Natural killer cell (primary cell): ENCODE results near the gene TSKU. TPM values are rescaled to one million over a fixed set of nuclear protein-coding genes. Genes with fewer than 3 reads are reported as not detected.

Source experiments
- ATAC-seq, 3 donors: fragments of 150-1000 bp in 2 of 3; fragments of 200-7000 bp in 1 of 3; cut with Tn5 transposase; 1 replicate in 1 of 3; 2 replicates in 2 of 3; pipeline ENCODE4 v1.10.0; 2021; ENCODE audit warnings: mild to moderate bottlenecking in 2 of 3, moderate library complexity in 2 of 3
- DNase-seq, 2 donors: peaks; one replicate each; pipeline versions ENCODE4 v3.0.0 to v3.0.0-alpha.2; 2013 to 2021; ENCODE audit warnings: mixed read lengths in 1 of 2
- H3K27ac ChIP-seq: one replicate; pipeline ENCODE4 v1.5.1; 2013; ENCODE audit warnings: mild to moderate bottlenecking, low read length
- H3K27me3 ChIP-seq: one replicate; pipeline ENCODE4 v1.6.1; 2013; ENCODE audit warnings: low read length; ENCODE audit not compliant: control insufficient read depth, insufficient read depth
- H3K36me3 ChIP-seq: one replicate; pipeline ENCODE4 v1.6.1; 2013; ENCODE audit warnings: low read length; ENCODE audit not compliant: control insufficient read depth, insufficient read depth
- H3K4me1 ChIP-seq: one replicate; pipeline ENCODE4 v1.6.1; 2013; ENCODE audit warnings: low read length; ENCODE audit not compliant: control insufficient read depth, insufficient read depth
- H3K4me3 ChIP-seq: one replicate; pipeline ENCODE4 v1.5.1; 2013; ENCODE audit warnings: low read length
- H3K9me3 ChIP-seq: one replicate; pipeline ENCODE4 v1.6.1; 2013; ENCODE audit warnings: low read length; ENCODE audit not compliant: control insufficient read depth, insufficient read depth
- H3K27ac Mint-ChIP-seq, 2 donors: one replicate each; pipeline ENCODE4 v1.8.0; 2022; ENCODE audit warnings: mild to moderate bottlenecking in 2 of 2, mixed read lengths in 2 of 2, moderate library complexity in 1 of 2
- H3K27me3 Mint-ChIP-seq, 2 donors: one replicate each; pipeline ENCODE4 v1.8.0; 2022; ENCODE audit warnings: low read depth in 2 of 2, mixed read lengths in 2 of 2
- H3K36me3 Mint-ChIP-seq: one replicate; pipeline ENCODE4 v1.8.0; 2022; ENCODE audit warnings: mixed read lengths
- H3K4me1 Mint-ChIP-seq, 2 donors: one replicate each; pipeline ENCODE4 v1.8.0; 2022; ENCODE audit warnings: mixed read lengths in 2 of 2
- H3K4me3 Mint-ChIP-seq: one replicate; pipeline ENCODE4 v1.8.0; 2022; ENCODE audit warnings: mild to moderate bottlenecking, moderate library complexity, mixed read lengths
- H3K9me3 Mint-ChIP-seq, 2 donors: one replicate each; pipeline ENCODE4 v1.8.0; 2022; ENCODE audit warnings: mixed read lengths in 2 of 2
- WGBS: methylation state at CpG from one replicate; pipeline ENCODE4 v1.1.7; 2013; ENCODE audit warnings: missing lambda C conversion rate; ENCODE audit not compliant: insufficient coverage; 5-methylcytosine and 5-hydroxymethylcytosine counted together
- intact Hi-C: fragments of 100-400 bp; cut with micrococcal nuclease; formaldehyde crosslinking; loops from one replicate; pipeline ENCODE4 v1.14.2; 2022
- total RNA-seq, 4 donors: library from RNA; stranded (reverse); fragments of 120-200 nt in 1 of 4; gene quantifications; one replicate each; pipeline versions ENCODE4 v1.2.3 to v1.2.4, GENCODE V29; 2013 to 2022
- TF ChIP-seq, protein P1 (sequence below): fragments of 200-600 bp; IDR thresholded peaks from one replicate; pipeline ENCODE4 v1.8.0; 2022; ENCODE audit warnings: antibody characterized with exemption

TSKU gene
- total RNA-seq, 3 donors from 2014 or later (not counting 1 experiment from before 2014, with no cell fraction given) = not detected

DNA sequence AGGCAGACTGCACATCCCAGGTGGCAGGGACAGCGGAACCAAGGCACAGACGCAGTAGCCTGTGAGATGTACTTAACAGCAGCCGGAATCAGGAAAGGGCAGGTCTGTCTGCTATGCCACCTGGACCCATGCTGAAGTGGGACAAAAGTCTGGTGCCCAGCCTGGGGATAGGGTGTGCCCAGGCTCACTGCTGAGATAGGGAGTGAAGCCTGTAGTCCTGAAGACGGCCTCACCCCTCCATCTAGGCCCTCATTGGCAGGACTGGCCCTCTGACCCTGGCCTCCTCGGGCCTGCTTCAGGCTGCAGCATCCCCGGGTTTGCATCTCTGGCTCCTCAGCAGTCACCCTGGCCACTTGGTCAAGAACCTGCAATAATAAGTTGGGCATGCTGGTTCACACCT lies 32.4 kb upstream of the TSKU start:
- TF ChIP-seq, protein P1, sequence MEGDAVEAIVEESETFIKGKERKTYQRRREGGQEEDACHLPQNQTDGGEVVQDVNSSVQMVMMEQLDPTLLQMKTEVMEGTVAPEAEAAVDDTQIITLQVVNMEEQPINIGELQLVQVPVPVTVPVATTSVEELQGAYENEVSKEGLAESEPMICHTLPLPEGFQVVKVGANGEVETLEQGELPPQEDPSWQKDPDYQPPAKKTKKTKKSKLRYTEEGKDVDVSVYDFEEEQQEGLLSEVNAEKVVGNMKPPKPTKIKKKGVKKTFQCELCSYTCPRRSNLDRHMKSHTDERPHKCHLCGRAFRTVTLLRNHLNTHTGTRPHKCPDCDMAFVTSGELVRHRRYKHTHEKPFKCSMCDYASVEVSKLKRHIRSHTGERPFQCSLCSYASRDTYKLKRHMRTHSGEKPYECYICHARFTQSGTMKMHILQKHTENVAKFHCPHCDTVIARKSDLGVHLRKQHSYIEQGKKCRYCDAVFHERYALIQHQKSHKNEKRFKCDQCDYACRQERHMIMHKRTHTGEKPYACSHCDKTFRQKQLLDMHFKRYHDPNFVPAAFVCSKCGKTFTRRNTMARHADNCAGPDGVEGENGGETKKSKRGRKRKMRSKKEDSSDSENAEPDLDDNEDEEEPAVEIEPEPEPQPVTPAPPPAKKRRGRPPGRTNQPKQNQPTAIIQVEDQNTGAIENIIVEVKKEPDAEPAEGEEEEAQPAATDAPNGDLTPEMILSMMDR = no peak

DNA sequence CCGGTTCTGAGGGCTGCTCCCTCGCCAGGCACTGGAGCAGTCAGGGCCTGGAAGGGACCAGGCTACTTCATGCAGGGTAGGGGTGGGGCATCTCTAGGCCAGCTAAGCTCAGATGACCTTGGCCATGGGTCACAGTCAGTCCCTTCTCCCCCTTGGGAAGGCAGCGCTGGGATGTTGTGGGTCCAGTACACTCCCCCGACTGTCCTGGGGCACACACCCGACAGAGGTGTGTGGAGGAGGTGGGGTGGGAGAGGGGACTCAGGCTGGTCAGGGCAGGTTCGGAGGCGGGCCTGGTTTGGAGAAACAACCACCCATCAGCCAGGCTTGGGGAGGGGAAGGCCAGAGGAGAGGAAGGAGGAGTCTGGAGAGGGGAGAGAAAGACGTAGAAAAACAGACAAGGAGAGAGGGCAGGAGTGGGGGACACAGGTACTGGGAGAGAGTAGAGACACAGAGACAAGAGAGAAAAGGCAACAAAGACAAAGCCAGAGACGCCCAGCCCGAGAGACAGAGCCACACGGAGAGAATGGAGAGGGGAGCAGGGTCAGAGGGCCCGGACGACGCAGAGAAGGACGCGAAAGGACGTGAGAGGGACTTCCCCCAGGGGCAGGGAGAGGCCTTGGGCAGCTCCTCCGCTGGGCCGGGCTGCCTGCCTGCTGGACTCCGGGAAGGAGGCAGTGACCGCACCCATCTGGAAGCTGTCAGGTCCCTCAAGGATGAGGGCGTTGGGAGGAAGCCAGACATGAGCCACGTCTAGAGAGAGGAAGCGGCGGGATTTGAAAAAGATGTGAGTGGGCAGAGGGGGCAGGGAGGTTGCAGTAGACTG lies 30.6 kb upstream of the TSKU start:
- no peak overlapping the region for H3K4me3 Mint-ChIP-seq
- DNase-seq (no peak), ATAC-seq (no peak)
- Histone ChIP-seq H3K4me3 (no peak overlapping the region), H3K4me1 (no peaks in the 10 kb centered on the region), H3K27ac (no peak overlapping the region), H3K36me3 (no peaks in the 10 kb centered on the region), H3K9me3 (no peaks in the 10 kb centered on the region), H3K27me3 (no peaks in the 10 kb centered on the region)
- H3K4me1 Mint-ChIP-seq = no peaks in the 10 kb centered on the region
- H3K27me3 Mint-ChIP-seq = peaks cover 14% of the 10 kb centered on the region in 2 donors
- intact Hi-C loops = no loop called here
- no peaks in the 10 kb centered on the region for H3K36me3 Mint-ChIP-seq
- 75% methylated on average over 25 of the region's 25 CpGs for WGBS
- TF ChIP-seq, protein P1 = no peak
- no peak overlapping the region for H3K27ac Mint-ChIP-seq
- H3K9me3 Mint-ChIP-seq = no peaks in the 10 kb centered on the region

More for the DNA sequence above, 32.4 kb upstream of the TSKU start:
- H3K36me3 Mint-ChIP-seq = no peaks in the 10 kb centered on the region
- no peak overlapping the region for H3K27ac Mint-ChIP-seq
- no peak overlapping the region for H3K4me3 Mint-ChIP-seq
- Histone ChIP-seq H3K36me3 (no peaks in the 10 kb centered on the region), H3K9me3 (no peaks in the 10 kb centered on the region), H3K4me3 (no peak overlapping the region), H3K4me1 (no peaks in the 10 kb centered on the region), H3K27ac (no peak overlapping the region), H3K27me3 (no peaks in the 10 kb centered on the region)
- DNase-seq = no peak
- peaks cover 7 to 16% of the 10 kb centered on the region in 2 donors for H3K27me3 Mint-ChIP-seq
- 93% methylated on average over 6 of the region's 6 CpGs for WGBS
- ATAC-seq = no peak
- H3K4me1 Mint-ChIP-seq = no peaks in the 10 kb centered on the region
- no peaks in the 10 kb centered on the region for H3K9me3 Mint-ChIP-seq
- intact Hi-C loops = no loop called here

DNA sequence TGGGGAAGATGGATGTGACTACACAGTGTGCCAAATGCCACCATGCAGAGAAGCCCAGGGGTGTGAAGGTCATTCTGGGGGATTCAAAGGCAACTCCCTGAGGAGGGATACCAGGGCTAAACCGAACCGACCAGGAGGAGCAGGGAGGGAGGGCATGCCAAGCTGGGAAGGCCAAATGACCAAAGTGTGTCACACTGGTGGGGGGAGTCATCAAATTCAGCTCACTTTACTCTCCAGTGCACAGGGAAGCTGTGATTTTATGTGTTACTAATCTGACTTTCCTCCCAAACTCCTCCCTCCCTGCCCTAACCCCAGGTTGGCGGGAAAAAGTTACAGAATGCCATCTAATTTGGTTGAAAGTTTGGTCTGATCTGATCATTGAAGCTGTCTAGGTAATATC lies 29.7 kb upstream of the TSKU start:
- WGBS = 87% methylated on average over 3 of the region's 3 CpGs
- no peak overlapping the region for H3K4me3 Mint-ChIP-seq
- H3K27me3 Mint-ChIP-seq = peaks cover 10 to 11% of the 10 kb centered on the region in 2 donors
- DNase-seq = no peak
- no peak for ATAC-seq
- TF ChIP-seq, protein P1 = no peak
- Histone ChIP-seq H3K27ac (no peak overlapping the region), H3K4me1 (no peaks in the 10 kb centered on the region), H3K4me3 (no peak overlapping the region), H3K9me3 (no peaks in the 10 kb centered on the region), H3K36me3 (no peaks in the 10 kb centered on the region), H3K27me3 (no peaks in the 10 kb centered on the region)
- H3K4me1 Mint-ChIP-seq = no peaks in the 10 kb centered on the region
- no peaks in the 10 kb centered on the region for H3K9me3 Mint-ChIP-seq
- intact Hi-C loops = no loop called here
- no peak overlapping the region for H3K27ac Mint-ChIP-seq
- H3K36me3 Mint-ChIP-seq = no peaks in the 10 kb centered on the region

DNA sequence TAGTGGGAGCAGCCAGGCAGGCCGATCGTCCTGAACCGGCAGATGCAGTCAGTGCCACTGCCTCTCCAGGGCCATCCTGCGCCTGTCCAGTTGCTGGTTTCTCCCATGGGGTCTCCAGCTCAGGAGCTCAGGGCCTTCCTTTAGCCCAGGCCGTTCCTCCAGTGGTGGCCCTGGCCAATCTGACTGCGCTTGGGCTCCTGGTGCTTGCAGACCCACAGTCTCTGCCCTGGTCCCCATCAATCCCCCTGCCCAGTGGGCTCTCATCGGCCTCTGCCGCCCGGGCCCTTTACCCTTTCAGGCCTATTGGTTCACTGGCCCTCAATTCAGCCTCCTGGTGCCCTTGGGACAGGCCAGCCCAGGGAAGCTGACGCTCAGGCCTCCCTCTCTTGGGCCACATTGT lies 29.2 kb upstream of the TSKU start:
- DNase-seq = no peak
- 88% methylated on average over 10 of the region's 10 CpGs for WGBS
- H3K4me3 Mint-ChIP-seq = no peak overlapping the region
- intact Hi-C loops = no loop called here
- TF ChIP-seq, protein P1 = no peak
- H3K36me3 ChIP-seq = no peaks in the 10 kb centered on the region
- H3K4me1 Mint-ChIP-seq = no peaks in the 10 kb centered on the region
- no peak overlapping the region for H3K4me3 ChIP-seq
- H3K27me3 ChIP-seq = no peaks in the 10 kb centered on the region
- no peaks in the 10 kb centered on the region for H3K9me3 ChIP-seq
- H3K27ac Mint-ChIP-seq = no peak overlapping the region
- H3K27me3 Mint-ChIP-seq = peaks cover 8 to 9% of the 10 kb centered on the region in 2 donors
- no peaks in the 10 kb centered on the region for H3K36me3 Mint-ChIP-seq
- H3K9me3 Mint-ChIP-seq = no peaks in the 10 kb centered on the region
- ATAC-seq = no peak
- H3K27ac ChIP-seq = no peak overlapping the region
- H3K4me1 ChIP-seq = no peaks in the 10 kb centered on the region
